SK-N-SH (cell line): ENCODE data around the gene CFAP74.

Experiments used
- EP300 ChIP-seq, 2 experiments: IDR thresholded peaks; 2 replicates each; pipeline versions ENCODE4 v1.4.0 to v1.6.1; 2012; ENCODE audit warnings: borderline replicate concordance in 1 of 2, low read depth in 1 of 2, low read length in 1 of 2
- EZH2phosphoT487 ChIP-seq: fragments of 200-600 bp; sonication (generic); IDR thresholded peaks from 2 replicates; pipeline ENCODE4 v1.6.1; 2017; ENCODE audit warnings: low read depth, mixed run types, mild to moderate bottlenecking, antibody characterized with exemption, moderate library complexity, borderline replicate concordance
- MEF2A ChIP-seq: IDR thresholded peaks from 2 replicates; pipeline ENCODE4 v1.4.0; 2012; ENCODE audit warnings: low read depth, borderline replicate concordance
- NFIC ChIP-seq: IDR thresholded peaks from 2 replicates; pipeline ENCODE4 v1.4.0; 2012; ENCODE audit warnings: borderline replicate concordance
- SMC3 ChIP-seq: IDR thresholded peaks from 2 replicates; pipeline ENCODE4 v1.6.1; 2012; ENCODE audit warnings: low read depth, low read length, improper control_type of control experiment
- ZBTB33 ChIP-seq: IDR thresholded peaks from 2 replicates; pipeline ENCODE4 v1.4.0; 2012; ENCODE audit warnings: low read depth, borderline replicate concordance
- TF ChIP-seq, protein P1 (sequence below): fragments of 200-600 bp; sonication (generic); IDR thresholded peaks from 2 replicates; pipeline ENCODE4 v1.6.1; 2017; ENCODE audit warnings: antibody characterized with exemption, mild to moderate bottlenecking, moderate library complexity
- TF ChIP-seq, protein P2 (sequence below): fragments of 150-350 bp; IDR thresholded peaks from 2 replicates; pipeline ENCODE4 v1.6.1; 2016; ENCODE audit warnings: mild to moderate bottlenecking, low read depth, low read length

- TF ChIP-seq, protein P1, sequence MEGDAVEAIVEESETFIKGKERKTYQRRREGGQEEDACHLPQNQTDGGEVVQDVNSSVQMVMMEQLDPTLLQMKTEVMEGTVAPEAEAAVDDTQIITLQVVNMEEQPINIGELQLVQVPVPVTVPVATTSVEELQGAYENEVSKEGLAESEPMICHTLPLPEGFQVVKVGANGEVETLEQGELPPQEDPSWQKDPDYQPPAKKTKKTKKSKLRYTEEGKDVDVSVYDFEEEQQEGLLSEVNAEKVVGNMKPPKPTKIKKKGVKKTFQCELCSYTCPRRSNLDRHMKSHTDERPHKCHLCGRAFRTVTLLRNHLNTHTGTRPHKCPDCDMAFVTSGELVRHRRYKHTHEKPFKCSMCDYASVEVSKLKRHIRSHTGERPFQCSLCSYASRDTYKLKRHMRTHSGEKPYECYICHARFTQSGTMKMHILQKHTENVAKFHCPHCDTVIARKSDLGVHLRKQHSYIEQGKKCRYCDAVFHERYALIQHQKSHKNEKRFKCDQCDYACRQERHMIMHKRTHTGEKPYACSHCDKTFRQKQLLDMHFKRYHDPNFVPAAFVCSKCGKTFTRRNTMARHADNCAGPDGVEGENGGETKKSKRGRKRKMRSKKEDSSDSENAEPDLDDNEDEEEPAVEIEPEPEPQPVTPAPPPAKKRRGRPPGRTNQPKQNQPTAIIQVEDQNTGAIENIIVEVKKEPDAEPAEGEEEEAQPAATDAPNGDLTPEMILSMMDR, result no peak
- TF ChIP-seq, protein P2, sequence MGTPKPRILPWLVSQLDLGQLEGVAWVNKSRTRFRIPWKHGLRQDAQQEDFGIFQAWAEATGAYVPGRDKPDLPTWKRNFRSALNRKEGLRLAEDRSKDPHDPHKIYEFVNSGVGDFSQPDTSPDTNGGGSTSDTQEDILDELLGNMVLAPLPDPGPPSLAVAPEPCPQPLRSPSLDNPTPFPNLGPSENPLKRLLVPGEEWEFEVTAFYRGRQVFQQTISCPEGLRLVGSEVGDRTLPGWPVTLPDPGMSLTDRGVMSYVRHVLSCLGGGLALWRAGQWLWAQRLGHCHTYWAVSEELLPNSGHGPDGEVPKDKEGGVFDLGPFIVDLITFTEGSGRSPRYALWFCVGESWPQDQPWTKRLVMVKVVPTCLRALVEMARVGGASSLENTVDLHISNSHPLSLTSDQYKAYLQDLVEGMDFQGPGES, result no peak
- TF ChIP-seq ZBTB33 (no peak), MEF2A (no peak), SMC3 (no peak), EZH2phosphoT487 (no peak), EP300 (IDR thresholded peaks at IDR 0.05; ENCODE audit: borderline replicate concordance in 1 of 2, low read depth in 1 of 2, low read length in 1 of 2) (no peak), NFIC (no peak)
Measured at GRCh38 chr1:2001773-2002411, 1.7 kb downstream of the CFAP74 start.
